K562 (cell line): Measurements from ENCODE around the gene PGLYRP4. TPM values are rescaled to one million over a fixed set of nuclear protein-coding genes. Genes with fewer than 3 reads are reported as not detected.

ENCODE experiments used
- ATAC-seq: fragments of 200-7000 bp; cut with Tn5 transposase; 3 replicates; pipeline ENCODE4 v1.9.1; 2020; ENCODE audit warnings: moderate library complexity
- BruUV-seq: library from RNA; stranded (reverse); fragments of 400-500 nt; replicated peaks from 2 replicates; lab custom pipeline; 2021; lab: Mats Ljungman, UMichigan
- CTCF ChIA-PET: fragments of 300-600 bp; formaldehyde crosslinking; extraction: SDS; loops from one replicate; lab custom pipeline; 2021; ENCODE audit warnings: low intra/inter-chr PET ratio; lab: Yijun Ruan, JAX
- POLR2A ChIA-PET: fragments of 300-600, 350-650 bp; sonication (Branson Sonifier 250); formaldehyde crosslinking; extraction: SDS; loops from one replicate; lab custom pipeline; 2021; ENCODE audit warnings: antibody characterized with exemption, inconsistent platforms; lab: Yijun Ruan, JAX
- DNase-seq, 4 experiments: peaks; one replicate each; pipeline versions ENCODE4 v3.0.0 to v3.0.0-alpha.2; 2011 to 2018; ENCODE audit warnings: low spot score in 3 of 4, mixed read lengths in 3 of 4; ENCODE audit errors: extremely low read depth in 1 of 4
- FAIRE-seq: peaks from 2 replicates; lab custom pipeline; 2011; peaks lifted over from hg19 to GRCh38; lab: Jason Lieb, UNC
- H2AFZ ChIP-seq: 2 replicates; pipeline ENCODE4 v1.6.0; 2011; ENCODE audit warnings: low read depth, low read length, control low read depth, inconsistent platforms
- H3K27ac ChIP-seq: fragments of 200-600 bp; 3 replicates; pipeline ENCODE4 v1.8.0; 2011; ENCODE audit warnings: low read depth, mild to moderate bottlenecking, control low read depth, inconsistent platforms, low read length, moderate library complexity, mixed read lengths; ENCODE audit errors: extremely low read depth
- H3K27me3 ChIP-seq, 2 experiments: fragments of 300-600 bp in 1 of 2; 2 replicates in 1 of 2; 3 replicates in 1 of 2; pipeline versions ENCODE4 v1.6.0 to v1.8.0; 2011; ENCODE audit warnings: inconsistent platforms in 2 of 2, low read length in 2 of 2, mild to moderate bottlenecking in 1 of 2, mixed read lengths in 1 of 2, moderate library complexity in 1 of 2; ENCODE audit not compliant: control insufficient read depth in 2 of 2, insufficient read depth in 2 of 2
- H3K36me3 ChIP-seq: fragments of 300-600 bp; 3 replicates; pipeline ENCODE4 v1.8.0; 2011; ENCODE audit warnings: mild to moderate bottlenecking, low read length, inconsistent platforms; ENCODE audit not compliant: control insufficient read depth, insufficient read depth
- H3K4me1 ChIP-seq, 2 experiments: fragments of 200-600 bp in 1 of 2; replicated peaks in 1 of 2; 2 replicates in 1 of 2; 3 replicates in 1 of 2; pipeline versions ENCODE4 v1.5.1 to v1.8.0; 2011; ENCODE audit warnings: inconsistent platforms in 2 of 2, low read length in 2 of 2, mild to moderate bottlenecking in 1 of 2, mixed read lengths in 1 of 2, moderate library complexity in 1 of 2; ENCODE audit not compliant: control insufficient read depth in 2 of 2, insufficient read depth in 2 of 2
- H3K4me2 ChIP-seq: 2 replicates; pipeline ENCODE4 v1.6.1; 2011; ENCODE audit warnings: low read length, control low read depth, inconsistent platforms, mixed read lengths; ENCODE audit not compliant: insufficient read depth
- H3K4me3 ChIP-seq: fragments of 200-600 bp; sonication (generic), shearing (Covaris generic); 2 replicates; pipeline ENCODE4 v1.5.1; 2016; ENCODE audit warnings: control low read depth, inconsistent platforms
- H3K79me2 ChIP-seq: fragments of 200-600 bp; 3 replicates; pipeline ENCODE4 v1.8.0; 2011; ENCODE audit warnings: low read length, inconsistent platforms; ENCODE audit not compliant: control insufficient read depth, insufficient read depth
- H3K9ac ChIP-seq, 2 experiments: 2 replicates each; pipeline versions ENCODE4 v1.6.0 to v1.6.1; 2011; ENCODE audit warnings: low read depth in 2 of 2, low read length in 2 of 2, control low read depth in 1 of 2, inconsistent platforms in 1 of 2, mild to moderate bottlenecking in 1 of 2, mixed read lengths in 1 of 2; ENCODE audit not compliant: insufficient read depth in 1 of 2
- H3K9me1 ChIP-seq: one replicate; pipeline ENCODE4 v1.6.0; 2011; ENCODE audit warnings: inconsistent platforms, mild to moderate bottlenecking, low read length, moderate library complexity; ENCODE audit not compliant: control insufficient read depth, insufficient read depth
- H3K9me3 ChIP-seq: replicated peaks from 2 replicates; pipeline ENCODE4 v1.5.1; 2011; ENCODE audit warnings: low read depth, low read length, inconsistent platforms; ENCODE audit not compliant: control insufficient read depth, insufficient read depth
- H4K20me1 ChIP-seq: replicated peaks from 2 replicates; pipeline ENCODE4 v1.6.1; 2011; ENCODE audit warnings: low read length, inconsistent platforms, mixed read lengths; ENCODE audit not compliant: control insufficient read depth, insufficient read depth
- MBD2 ChIP-seq: sonication (generic); IDR thresholded peaks from 2 replicates; pipeline ENCODE4 v1.6.1; 2016; ENCODE audit warnings: low read depth, borderline replicate concordance
- TSC22D4 ChIP-seq: fragments of 450-650 bp; IDR thresholded peaks from 2 replicates; pipeline ENCODE4 v1.6.1; 2016; ENCODE audit warnings: missing genetic modification characterization, missing biosample characterization, control low read depth
- WGBS: fragments of 100-300 bp; shearing (Covaris generic); methylation state at CpG from one replicate; pipeline ENCODE4 v1.1.6; 2016; ENCODE audit warnings: low coverage, mixed read lengths; ENCODE audit not compliant: insufficient coverage; ENCODE audit errors: missing lambda C conversion rate; 5-methylcytosine and 5-hydroxymethylcytosine counted together
- in situ Hi-C: fragments of 300-500 bp; cut with MboI; formaldehyde crosslinking; loops from 4 replicates; pipeline ENCODE4 v1.15.0; 2018; ENCODE audit warnings: inconsistent platforms, mixed read lengths
- intact Hi-C: fragments of 100-400 bp; cut with micrococcal nuclease; formaldehyde crosslinking; loops from 2 replicates; pipeline ENCODE4 v1.14.2; 2022
- polyA plus RNA-seq, 8 experiments: library from polyadenylated mRNA; depleted of rRNA in 4 of 8; stranded (reverse) in 5 of 8; unstranded in 3 of 8; fragments of >200 nt; fragmentation: Nextera tagmentation in 2 of 8; fragmentation: Illumina TruSeq in 1 of 8; extraction: Ambion mirVana in 2 of 8; extraction: Trizol in 1 of 8; gene quantifications; 2 replicates each; pipeline versions ENCODE4 v1.2.1 to v1.2.3, GENCODE V29; 2011 to 2014; ENCODE audit warnings: inconsistent platforms in 1 of 8, missing spikeins in 1 of 8
- total RNA-seq, 7 experiments: library from RNA; depleted of rRNA in 6 of 7; stranded (reverse); fragments of >200 nt in 6 of 7; fragmentation: Illumina TruSeq in 2 of 7; extraction: Trizol in 2 of 7; gene quantifications; 2 replicates each; pipeline versions ENCODE4 v1.2.1 to v1.2.3, GENCODE V29; 2011 to 2021; ENCODE audit warnings: low replicate concordance in 1 of 7
- TF ChIP-seq, protein P1 (sequence below): fragments of 250-450 bp; sonication (Bioruptor Pico); IDR thresholded peaks from 2 replicates; pipeline ENCODE4 v1.4.0; 2020; ENCODE audit warnings: mild to moderate bottlenecking, moderate library complexity, borderline replicate concordance

Gene PGLYRP4
- total and polyA plus RNA-seq, 9 of the 15 experiments (the other 6 are each of a cell fraction or from before 2014, with no cell fraction given), result 0.06 to 0.13 (median 0.11) TPM; not detected in 6

DNA sequence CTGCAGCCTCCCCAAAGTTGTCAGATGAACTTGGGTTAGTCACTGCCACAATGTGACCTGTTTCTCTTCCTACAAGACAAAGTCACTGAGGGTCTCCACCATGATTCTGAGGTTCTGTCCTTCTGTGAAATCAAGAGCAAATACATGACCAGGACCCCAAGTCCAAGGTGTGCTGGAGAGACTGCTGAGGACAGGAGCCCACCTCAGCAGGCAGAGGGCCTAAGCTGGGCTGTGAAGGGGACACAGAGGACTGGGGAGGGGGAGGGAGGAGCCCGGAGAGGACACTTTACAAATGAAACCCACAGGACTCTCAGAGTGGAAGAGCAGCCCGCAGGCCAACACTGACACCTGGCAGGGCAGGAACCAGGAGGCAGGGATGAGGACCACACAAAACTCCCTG is 39.2 kb downstream of the PGLYRP4 start:
- Histone ChIP-seq H3K4me3 (no peak overlapping the region), H3K27me3 (peaks cover 15 to 37% of the 10 kb centered on the region in 2 experiments), H3K27ac (no peak overlapping the region), H2AFZ (no peak overlapping the region), H3K9ac (no peak overlapping the region), H3K79me2 (no peaks in the 10 kb centered on the region)
- in situ Hi-C loops, result no loop called here
- BruUV-seq, result no TSS peak
- CTCF ChIA-PET, result no interaction called here
- no peak for TF ChIP-seq TSC22D4 (tag)
- TF ChIP-seq, protein P1, sequence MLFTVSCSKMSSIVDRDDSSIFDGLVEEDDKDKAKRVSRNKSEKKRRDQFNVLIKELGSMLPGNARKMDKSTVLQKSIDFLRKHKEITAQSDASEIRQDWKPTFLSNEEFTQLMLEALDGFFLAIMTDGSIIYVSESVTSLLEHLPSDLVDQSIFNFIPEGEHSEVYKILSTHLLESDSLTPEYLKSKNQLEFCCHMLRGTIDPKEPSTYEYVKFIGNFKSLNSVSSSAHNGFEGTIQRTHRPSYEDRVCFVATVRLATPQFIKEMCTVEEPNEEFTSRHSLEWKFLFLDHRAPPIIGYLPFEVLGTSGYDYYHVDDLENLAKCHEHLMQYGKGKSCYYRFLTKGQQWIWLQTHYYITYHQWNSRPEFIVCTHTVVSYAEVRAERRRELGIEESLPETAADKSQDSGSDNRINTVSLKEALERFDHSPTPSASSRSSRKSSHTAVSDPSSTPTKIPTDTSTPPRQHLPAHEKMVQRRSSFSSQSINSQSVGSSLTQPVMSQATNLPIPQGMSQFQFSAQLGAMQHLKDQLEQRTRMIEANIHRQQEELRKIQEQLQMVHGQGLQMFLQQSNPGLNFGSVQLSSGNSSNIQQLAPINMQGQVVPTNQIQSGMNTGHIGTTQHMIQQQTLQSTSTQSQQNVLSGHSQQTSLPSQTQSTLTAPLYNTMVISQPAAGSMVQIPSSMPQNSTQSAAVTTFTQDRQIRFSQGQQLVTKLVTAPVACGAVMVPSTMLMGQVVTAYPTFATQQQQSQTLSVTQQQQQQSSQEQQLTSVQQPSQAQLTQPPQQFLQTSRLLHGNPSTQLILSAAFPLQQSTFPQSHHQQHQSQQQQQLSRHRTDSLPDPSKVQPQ (CRISPR knock-in tag), result no peak
- TF ChIP-seq, all 486 proteins: peak for 0
- Histone ChIP-seq H3K9me1 (no peaks in the 10 kb centered on the region), H3K4me2 (no peak overlapping the region), H3K9me3 (no peaks in the 10 kb centered on the region), H4K20me1 (no peaks in the 10 kb centered on the region), H3K4me1 (peaks cover 0 to 4% of the 10 kb centered on the region in 2 experiments; a peak in 1 of 5 replicates), H3K36me3 (no peaks in the 10 kb centered on the region)
- DNase-seq, result no peak
- 0% methylated on average over 2 of the region's 2 CpGs for WGBS
- intact Hi-C loops, result no loop called here
- POLR2A ChIA-PET, result no interaction called here
- ATAC-seq, result no peak
- no peak for FAIRE-seq

- Histone ChIP-seq H2AFZ (no peak overlapping the region), H4K20me1 (no peaks in the 10 kb centered on the region), H3K79me2 (no peaks in the 10 kb centered on the region), H3K9me1 (no peaks in the 10 kb centered on the region), H3K27ac (no peak overlapping the region), H3K4me1 (peaks cover 0 to 4% of the 10 kb centered on the region in 2 experiments; a peak in 1 of 5 replicates), H3K4me3 (no peak overlapping the region), H3K9ac (no peak overlapping the region), H3K36me3 (no peaks in the 10 kb centered on the region), H3K27me3 (peaks cover 15 to 37% of the 10 kb centered on the region in 2 experiments), H3K4me2 (no peak overlapping the region), H3K9me3 (no peaks in the 10 kb centered on the region)
- FAIRE-seq (no peak), DNase-seq (no peak), ATAC-seq (no peak)
- ChIA-PET CTCF (no interaction called here), POLR2A (no interaction called here)
- WGBS, result 13% methylated on average over 2 of the region's 2 CpGs
- in situ Hi-C loops, result no loop called here
- intact Hi-C loops, result no loop called here
- TF ChIP-seq MBD2, result no peak
- BruUV-seq, result no TSS peak
These were observed 40.1 kb downstream of the PGLYRP4 start for GRCh38 chr1:153308540-153308939.
